Islet precursor cell (in vitro differentiated cells): ENCODE measurements around the gene CDHR2.

Experiments used
- DNase-seq: peaks from one replicate; pipeline ENCODE4 v3.0.0-alpha.2; 2018

Gene CDHR2, protein sequence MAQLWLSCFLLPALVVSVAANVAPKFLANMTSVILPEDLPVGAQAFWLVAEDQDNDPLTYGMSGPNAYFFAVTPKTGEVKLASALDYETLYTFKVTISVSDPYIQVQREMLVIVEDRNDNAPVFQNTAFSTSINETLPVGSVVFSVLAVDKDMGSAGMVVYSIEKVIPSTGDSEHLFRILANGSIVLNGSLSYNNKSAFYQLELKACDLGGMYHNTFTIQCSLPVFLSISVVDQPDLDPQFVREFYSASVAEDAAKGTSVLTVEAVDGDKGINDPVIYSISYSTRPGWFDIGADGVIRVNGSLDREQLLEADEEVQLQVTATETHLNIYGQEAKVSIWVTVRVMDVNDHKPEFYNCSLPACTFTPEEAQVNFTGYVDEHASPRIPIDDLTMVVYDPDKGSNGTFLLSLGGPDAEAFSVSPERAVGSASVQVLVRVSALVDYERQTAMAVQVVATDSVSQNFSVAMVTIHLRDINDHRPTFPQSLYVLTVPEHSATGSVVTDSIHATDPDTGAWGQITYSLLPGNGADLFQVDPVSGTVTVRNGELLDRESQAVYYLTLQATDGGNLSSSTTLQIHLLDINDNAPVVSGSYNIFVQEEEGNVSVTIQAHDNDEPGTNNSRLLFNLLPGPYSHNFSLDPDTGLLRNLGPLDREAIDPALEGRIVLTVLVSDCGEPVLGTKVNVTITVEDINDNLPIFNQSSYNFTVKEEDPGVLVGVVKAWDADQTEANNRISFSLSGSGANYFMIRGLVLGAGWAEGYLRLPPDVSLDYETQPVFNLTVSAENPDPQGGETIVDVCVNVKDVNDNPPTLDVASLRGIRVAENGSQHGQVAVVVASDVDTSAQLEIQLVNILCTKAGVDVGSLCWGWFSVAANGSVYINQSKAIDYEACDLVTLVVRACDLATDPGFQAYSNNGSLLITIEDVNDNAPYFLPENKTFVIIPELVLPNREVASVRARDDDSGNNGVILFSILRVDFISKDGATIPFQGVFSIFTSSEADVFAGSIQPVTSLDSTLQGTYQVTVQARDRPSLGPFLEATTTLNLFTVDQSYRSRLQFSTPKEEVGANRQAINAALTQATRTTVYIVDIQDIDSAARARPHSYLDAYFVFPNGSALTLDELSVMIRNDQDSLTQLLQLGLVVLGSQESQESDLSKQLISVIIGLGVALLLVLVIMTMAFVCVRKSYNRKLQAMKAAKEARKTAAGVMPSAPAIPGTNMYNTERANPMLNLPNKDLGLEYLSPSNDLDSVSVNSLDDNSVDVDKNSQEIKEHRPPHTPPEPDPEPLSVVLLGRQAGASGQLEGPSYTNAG (N-terminal part only)

DNA sequence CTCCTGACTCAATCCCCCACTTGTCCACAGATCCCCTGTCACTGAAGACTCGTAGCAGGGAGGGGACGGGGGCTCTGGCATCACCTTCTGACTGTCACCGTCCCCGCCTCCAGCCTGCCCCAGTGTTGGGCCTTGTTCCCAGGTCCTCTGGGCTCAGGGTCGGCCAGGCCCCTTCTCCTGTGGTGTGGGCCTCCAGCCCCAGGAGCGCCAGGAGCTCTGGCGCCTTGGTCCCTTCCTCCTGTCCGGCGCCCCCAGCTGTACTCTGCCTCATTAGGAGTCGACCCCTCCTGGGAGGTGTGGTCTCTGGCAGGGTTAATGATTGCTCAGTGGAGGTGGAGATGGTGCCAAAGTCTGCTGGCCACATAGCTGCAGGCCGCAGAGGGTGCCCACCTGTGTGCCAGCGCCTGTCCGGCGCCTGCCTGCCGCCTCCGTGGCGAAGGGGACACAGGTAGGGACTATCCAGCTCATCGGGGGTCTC lies at the start of gene CDHR2:
TSS of gene CDHR2 (plus strand) at position 376 of the 478 bp plus-strand sequence. CDS start 16,011 bp downstream, outside the sequence.
- DNase-seq: peak; percentile 43

DNA sequence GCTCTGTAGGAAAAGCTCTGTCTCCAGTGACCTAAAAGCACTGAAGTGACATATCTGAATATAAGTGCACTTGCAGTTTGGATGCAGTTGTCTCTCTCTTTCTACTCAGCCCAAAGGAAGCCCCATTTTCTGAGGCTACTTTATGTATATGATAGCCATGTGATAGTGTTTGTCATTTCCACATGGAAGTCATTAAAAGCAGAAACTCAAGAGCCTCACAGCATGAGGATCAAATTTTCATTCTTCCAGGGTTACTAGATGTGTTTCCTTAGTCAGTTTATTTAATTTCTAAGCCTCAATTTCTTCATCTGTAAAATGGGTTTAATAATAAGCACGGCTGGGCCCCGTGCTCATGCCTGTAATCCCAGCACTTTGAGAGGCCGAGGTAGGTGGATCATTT lies 48.6 kb upstream of the CDHR2 start:
- no peak for DNase-seq

DNA sequence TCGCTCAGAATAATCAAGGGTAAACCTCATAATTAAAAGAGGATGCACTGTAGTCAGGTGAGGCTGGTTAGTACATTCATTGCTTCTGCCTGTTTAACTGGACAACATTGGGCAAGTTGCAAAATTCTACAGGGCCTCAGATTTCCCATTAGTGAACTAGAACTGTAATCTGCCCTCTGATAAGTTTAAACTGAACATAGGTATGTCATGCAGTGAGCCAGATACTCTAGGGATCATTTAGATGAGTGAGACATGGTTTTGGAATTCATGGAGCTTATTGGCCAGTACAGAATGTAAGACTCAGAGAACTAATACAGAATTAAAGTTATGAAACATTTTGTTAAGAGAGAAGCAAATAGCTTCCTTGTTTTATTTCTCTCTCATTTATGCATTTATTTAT lies 47.8 kb upstream of the CDHR2 start:
- DNase-seq: no peak

DNA sequence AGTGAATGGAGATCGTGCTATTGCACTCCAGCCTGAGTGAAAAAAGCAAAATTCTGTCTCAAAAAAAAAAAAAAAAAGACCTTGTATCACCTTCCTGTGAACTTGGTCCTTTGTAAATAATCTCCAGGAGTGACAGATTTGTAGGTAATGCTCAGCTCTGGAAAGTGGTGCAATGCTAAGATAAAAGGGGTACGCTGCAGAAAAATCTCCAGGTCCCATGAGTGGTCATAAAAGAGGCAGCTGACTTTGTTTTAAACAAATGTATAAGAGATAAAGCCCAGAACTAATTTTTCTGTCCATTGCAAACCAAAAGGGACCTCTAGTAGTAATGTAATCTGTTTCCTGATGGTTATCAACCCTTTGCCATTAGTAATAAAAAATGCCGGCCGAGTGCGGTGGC lies 45.6 kb upstream of the CDHR2 start:
- DNase-seq: no peak

DNA sequence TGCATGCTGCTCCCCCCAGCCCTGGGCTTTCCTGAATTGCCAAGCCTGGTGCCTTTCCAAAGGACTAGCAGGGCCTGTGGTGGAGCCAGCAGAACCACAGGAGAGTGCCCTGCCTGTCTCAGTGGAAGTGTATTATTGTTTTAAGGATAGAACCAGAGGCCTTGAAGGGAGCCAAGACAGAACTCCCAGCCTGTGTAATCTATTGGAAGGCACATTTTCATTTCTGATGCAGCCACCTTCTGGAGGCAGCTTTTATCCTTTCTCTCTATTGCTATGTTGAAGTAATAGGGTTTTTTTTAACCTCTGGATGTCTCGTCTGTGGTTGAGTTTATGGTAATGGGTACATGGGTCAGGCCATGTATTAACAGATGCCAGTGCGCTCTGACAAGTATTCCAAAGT lies 41.2 kb upstream of the CDHR2 start:
- DNase-seq: no peak

DNA sequence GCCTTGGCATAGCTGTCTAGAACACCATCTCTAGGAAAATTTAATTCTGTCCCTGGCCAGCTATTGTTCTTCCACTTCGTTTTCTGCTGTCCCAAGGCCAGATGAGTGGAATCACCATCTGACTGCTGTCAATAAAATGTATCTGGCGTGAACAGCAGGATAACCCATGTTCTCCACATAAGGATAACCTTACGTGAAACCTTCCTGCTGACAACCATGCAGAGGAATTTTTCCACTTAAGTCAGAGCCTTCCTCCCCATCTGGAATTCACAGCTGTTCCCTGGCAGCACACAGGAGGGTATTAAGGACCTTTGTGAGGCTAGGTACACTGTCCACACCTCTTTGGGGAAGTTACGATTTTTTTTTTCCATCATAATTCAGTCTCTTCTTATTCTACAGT lies 40.5 kb upstream of the CDHR2 start:
- no peak for DNase-seq

DNA sequence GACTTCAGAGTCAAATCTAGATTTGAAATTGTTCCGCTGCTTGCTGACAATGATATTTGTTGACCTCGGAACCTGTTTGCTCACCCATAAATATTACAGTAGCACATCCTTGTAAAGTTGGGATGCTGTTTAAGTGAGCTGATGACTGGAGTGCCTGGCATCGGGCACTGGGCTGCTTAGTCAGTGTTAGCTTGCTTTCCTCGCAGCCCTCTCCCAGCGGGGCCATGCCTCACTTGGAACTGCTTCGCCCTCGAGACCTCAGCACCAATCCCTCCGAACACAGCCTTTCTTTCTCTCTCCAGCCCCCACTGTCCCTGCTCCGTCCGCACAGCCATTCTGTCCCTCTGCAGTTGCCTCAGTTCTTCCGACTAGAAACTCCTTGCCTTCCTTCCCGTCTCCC lies 35.4 kb upstream of the CDHR2 start:
- no peak for DNase-seq

DNA sequence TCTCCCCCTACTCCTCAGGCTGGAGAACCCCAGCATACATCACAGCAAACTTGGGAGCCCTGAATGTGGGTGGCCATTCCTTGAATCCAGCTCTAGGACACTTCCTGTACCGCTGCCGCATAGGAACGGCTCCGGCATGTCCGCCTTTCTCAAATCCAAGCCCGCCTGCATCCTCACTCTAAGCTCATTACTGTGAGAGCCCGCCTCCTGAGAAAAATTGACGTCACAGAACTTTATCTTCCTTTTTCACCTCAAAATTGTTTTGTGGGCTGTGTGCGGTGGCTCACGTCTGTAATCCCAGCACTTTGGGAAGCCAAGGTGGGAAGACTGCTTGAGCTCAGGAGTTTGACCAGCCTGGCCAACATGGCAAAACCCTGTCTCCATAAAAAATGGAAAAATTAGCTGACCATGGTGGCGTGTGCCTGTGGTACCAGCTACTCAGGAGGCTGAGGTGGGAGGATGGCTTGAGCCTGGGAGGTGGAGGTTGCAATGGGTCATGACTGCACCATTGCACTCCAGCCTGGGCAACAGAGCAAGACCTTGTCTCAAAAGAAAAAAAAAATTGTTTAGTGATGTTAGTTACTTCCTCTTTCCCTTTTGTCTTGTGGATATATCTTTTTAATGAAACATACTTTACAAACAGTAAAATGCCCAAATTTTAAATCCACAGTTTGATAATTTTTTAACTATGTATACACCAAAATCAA lies 34.7 kb upstream of the CDHR2 start:
- DNase-seq: no peak

DNA sequence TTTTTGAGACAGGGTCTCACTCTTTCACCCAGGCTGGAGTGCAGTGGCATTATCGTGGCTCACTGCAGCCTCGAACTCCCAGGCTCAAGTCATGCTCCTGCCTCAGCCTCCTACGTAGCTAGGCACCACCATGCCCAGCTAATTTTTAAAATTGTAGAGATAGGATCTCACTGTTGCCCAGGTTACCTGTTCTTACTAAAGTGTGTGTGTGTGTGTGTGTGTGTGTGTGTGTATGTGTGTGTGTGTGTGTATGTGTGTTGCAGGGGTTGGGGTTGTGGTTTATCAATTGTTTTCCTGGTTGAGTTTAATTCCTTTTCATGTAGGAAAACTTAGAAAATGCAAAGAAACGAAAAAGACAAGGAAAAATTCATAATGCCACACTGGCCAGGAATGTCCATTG lies 33.7 kb upstream of the CDHR2 start:
- no peak for DNase-seq

DNA sequence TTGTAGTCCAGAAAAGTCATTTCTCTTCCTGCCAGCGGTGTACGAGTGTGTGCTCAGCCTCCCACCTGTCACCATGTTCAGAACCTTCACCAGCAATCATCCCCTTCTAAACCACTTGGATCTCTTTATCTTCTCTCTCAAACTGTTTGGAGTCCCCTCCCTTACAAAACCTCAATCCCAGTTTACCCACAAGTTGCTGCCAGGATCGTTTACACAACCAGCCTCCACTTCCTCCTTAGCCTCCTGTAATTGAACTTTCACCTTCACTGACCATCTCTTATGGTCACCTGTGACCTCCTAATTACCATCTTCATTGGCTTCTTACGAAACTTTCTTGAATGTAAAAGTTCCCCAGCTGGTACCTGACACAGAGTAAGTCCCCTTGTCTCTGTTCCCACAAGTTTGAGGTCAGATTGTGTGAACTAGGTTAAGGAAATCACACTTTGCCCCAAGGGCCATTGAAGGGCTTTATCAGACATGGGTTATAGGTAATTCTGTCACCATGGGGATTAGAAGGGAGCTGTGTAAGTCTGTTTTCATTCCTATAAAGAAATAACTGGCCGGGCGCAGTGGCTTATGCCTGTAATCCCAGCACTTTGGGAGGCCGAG lies 32.0 kb upstream of the CDHR2 start:
- DNase-seq: no peak

DNA sequence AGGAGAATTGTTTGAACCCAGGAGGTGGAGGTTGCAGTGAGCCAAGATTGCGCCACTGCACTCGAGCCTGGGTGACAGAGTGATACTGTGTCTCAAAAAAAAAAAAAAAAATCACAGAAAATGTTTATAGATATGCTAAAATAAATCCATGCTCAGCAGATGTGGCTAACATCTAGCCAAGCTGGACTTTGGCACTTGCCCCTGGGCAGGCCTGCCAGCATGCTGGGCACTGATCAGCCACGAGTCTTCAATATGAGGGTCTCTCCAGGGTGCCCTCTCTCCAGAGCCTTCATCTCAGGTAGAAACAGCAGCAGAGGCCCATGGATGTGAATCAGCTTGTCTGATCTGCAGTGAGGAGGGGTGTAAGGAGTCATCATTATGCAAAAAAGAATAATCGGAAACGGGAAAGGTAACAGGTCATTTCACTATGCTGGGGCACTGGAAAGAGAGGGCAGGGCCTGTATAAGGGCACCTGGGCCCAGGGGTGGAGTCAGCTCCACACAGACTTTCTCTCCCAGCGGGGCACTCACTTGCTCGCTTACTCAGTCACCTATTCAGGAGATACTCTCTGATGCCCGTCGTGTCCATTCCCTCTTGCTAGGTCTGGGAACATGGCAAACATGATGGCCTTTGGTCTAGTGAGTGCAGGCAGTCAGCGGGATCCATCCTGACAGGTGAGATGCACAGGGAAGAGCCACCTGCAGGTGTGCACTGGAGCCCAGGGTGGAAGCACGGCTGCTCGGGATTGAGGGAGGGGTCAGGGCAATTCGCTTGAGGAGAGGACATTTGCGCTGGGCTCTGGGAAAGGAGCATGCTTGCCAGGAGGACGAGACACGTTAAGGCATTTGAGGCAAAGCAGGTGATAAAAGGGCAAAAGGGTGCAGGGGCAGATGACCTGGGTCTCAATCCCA lies 29.1 kb upstream of the CDHR2 start:
- no peak for DNase-seq

DNA sequence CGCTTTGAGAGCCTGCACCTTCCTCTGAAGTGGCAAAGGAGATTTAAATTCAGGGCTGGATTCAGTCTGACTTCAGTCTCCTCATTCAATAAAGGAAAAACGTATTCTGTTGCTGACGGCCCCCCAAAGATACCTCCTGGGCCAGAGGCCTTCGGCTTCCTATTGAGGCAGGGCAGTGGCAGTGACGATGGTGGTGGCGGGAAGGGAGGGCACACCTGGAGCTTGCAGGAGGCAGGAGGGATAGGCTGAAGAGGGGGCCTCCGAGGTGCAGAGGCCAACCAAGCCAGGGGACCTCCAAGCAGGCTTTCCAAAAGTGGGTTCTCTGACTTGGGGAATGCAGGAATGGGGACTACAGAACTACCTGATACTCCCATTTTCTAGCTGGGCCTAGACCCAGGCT lies 27.9 kb upstream of the CDHR2 start:
- no peak for DNase-seq

DNA sequence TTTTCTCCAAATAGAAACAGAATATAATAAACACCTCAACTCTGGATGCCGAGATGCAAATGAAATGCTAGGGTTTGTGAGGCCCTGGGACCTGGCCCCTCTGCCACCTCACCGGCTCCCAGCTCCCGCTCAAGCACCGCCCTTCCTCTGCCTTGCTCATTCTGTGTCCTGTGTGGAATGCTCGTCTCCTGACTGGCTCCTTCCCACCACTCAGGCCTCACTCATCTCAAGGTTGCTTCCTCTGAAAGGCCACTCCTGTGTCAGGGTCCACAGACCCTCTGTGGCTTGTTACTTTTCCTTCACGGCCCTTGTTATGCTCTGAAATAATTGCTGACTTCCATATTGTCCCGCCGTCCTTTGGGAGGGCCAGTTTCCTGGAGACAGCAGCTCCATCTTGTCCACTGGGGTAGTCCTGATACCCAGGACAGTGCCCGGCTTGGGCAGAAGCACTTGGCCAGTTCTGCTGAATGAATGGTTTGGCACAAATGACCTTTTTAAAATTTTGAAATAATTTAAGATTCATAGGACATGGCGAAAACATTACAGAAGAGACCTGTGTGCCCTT lies 27.4 kb upstream of the CDHR2 start:
- DNase-seq: no peak

DNA sequence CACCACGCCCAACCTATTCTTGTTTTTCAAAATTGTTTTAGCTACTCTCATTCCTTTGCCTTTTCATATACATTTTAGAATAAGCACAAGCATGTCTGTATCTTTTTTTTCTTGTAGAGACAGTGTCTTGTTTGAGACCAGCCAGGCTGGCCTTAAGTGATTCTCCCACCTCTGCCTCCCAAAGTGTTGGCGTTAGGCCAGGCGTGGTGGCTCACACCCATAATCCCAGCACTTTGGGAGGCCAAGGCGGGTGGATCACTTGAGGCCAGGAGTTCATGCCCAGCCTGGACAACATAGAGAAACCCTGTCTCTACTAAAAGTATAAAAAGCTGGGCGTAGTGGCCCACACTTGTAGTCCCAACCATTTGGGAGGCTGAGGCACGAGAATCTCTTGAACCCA lies 25.0 kb upstream of the CDHR2 start:
- DNase-seq: no peak

DNA sequence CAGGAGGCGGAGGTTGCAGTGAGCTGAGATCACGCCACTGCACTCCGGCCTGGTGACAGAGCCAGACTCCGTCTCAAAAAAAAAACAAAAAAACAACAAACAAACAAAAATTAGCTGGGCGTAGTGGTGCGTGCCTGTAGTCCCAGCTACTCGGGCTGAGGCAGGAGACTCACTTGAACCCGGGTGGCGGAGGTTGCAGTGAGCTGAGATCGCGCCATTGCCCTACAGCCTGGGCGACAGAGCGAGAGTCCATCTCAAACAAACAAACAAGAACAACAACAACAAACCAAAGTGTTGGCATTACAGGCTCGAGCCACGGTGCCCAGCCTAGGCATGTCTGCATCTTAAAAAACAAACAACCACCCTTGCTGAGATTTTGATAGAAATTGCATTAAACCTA lies 24.2 kb upstream of the CDHR2 start:
- no peak for DNase-seq

DNA sequence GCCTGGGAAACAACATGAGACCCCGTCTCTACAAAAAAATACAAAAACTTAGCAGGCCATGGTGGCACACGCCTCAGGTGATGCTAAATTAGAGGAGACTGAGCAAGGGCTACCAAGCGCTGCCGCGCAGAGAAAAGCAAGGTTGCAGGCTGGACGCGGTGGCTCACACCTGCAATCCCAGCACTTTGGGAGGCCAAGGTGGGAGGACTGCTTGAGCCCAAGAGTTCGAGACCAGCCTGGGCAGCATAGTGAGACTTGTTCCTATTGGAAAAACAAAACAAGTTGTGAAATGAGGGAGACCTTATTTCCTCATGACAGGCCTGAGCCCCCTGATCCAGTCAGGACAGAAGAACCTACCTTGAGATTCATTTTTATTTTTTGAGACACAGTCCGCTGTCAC lies 23.5 kb upstream of the CDHR2 start:
- DNase-seq: no peak

DNA sequence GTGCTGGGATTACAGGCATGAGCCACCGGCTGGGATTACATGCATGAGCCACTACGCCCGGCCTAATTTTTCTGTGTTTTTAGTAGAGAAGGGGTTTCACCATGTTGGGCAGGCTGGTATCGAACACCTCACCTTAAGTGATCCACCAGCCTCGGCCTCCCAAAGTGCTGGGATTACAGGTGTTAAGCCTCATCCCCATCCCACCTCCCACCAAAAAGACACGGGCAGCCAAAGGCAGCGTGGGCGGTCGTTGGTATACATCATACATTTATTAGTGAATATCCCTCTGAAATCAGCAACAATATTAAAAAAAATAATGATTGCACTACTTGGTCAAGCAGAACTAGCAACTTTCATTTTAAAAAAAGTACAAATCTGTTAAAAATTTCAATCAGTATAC lies 22.7 kb upstream of the CDHR2 start:
- no peak for DNase-seq

DNA sequence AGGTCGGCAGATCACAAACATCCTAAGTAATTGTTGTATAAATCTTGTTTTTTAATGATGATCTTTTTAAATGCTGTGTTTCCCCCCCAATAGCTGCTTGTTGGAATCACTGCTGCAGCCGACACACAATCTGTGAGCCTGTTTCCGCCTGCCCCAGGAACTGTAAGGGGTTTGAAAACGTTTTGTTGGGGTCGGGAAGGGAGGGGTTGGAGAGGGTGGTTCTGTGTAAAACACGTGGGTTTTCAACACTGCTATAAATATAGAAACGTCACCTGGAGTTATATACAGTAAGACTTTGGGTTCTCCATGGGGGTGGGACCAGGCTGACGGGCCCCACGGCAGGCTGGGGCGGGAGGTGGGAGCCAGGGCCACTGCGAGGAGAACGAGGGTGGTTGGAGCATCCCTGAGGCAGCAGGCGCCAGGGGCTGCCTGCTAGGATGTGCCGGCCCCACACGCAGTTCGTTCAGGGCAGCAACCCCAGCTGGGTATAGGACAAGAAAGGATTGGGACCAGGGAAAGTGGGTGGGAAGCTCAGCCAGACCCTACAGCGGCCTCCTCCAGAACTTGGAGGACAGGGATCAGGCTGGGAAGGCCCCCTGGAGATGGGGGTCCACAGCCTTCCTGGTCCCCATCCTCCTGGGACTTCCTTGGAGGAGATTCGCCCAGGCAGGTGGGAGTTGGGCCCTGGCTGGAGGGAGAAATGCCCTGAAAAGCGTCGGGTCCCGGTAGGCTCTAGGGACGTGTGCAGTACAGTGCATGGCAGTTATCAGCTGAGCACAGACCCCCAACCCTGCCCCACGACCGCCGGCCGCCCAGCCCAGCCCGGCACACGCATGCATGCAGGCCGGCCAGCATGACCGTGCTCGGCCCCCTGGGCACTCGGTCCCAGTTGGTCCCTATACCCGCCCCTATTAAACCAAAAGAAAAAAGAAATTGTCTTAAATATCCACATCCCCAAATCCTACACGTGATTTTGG lies 21.6 kb upstream of the CDHR2 start:
- DNase-seq: peak; percentile 48

DNA sequence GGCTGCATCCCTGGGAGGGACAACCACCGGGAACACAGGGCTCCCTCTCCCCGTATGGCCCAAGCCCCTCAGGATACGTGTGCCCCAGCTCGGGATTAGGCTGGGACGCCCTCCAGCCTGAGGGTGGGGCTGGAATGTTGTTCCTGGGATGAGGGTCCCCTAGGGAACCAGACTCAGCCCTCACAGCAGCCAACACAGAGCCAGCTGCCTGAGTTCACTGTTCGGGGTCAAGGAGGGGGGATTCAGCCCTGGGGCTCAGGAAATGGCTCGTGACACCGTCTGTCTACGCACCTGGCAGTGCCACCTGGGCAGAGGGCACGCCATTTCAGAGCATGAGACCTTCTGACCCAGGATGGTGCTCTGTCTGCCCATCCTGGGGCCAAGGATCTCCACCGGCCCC lies 20.8 kb upstream of the CDHR2 start:
- DNase-seq: no peak
